Fibroblast of lung (primary cell): ENCODE results near the gene JTB. TPM values are rescaled to one million over a fixed set of nuclear protein-coding genes. Genes with fewer than 3 reads are reported as not detected.
A peak's percentile ranks its signal among the peaks of the same experiment; 100 is the strongest.

Experiments
- DNase-seq, 2 donors: peaks; one replicate each; pipeline versions ENCODE4 v3.0.0 to v3.0.0-alpha.2; 2010; ENCODE audit warnings: low read depth in 2 of 2
- H2AFZ ChIP-seq: 2 replicates; pipeline ENCODE4 v1.5.1; 2012; ENCODE audit warnings: low read length, control low read depth, inconsistent platforms
- H3K27ac ChIP-seq: 2 replicates; pipeline ENCODE4 v1.5.1; 2011; ENCODE audit warnings: low read length, control low read depth; ENCODE audit not compliant: insufficient read depth
- H3K27me3 ChIP-seq: 2 replicates; pipeline ENCODE4 v1.5.1; 2011; ENCODE audit warnings: mild to moderate bottlenecking, low read length; ENCODE audit not compliant: control insufficient read depth, insufficient read depth
- H3K36me3 ChIP-seq: 2 replicates; pipeline ENCODE4 v1.5.1; 2011; ENCODE audit warnings: low read length; ENCODE audit not compliant: control insufficient read depth, insufficient read depth
- H3K4me1 ChIP-seq: 2 replicates; pipeline ENCODE4 v1.5.1; 2011; ENCODE audit warnings: low read length; ENCODE audit not compliant: control insufficient read depth, insufficient read depth; ENCODE audit errors: extremely low read depth
- H3K4me2 ChIP-seq: 2 replicates; pipeline ENCODE4 v1.5.1; 2011; ENCODE audit warnings: low read length, control low read depth; ENCODE audit not compliant: insufficient read depth; ENCODE audit errors: extremely low read depth
- H3K4me3 ChIP-seq, 4 experiments: fragments of 200-600 bp in 1 of 4; sonication (generic) in 1 of 4; replicated peaks in 1 of 4; 2 replicates each; pipeline ENCODE4 v1.5.1; 2011 to 2016; ENCODE audit warnings: low read length in 4 of 4, low read depth in 3 of 4, mild to moderate bottlenecking in 3 of 4, control low read depth in 2 of 4, inconsistent platforms in 1 of 4, mixed read lengths in 1 of 4; ENCODE audit not compliant: insufficient read depth in 1 of 4; ENCODE audit errors: control extremely low read depth in 1 of 4
- H3K79me2 ChIP-seq: 2 replicates; pipeline ENCODE4 v1.5.1; 2012; ENCODE audit warnings: mild to moderate bottlenecking, low read length, inconsistent platforms; ENCODE audit not compliant: control insufficient read depth, insufficient read depth
- H3K9ac ChIP-seq: 2 replicates; pipeline ENCODE4 v1.5.1; 2011; ENCODE audit warnings: mild to moderate bottlenecking, low read length, control low read depth; ENCODE audit not compliant: insufficient read depth
- H3K9me3 ChIP-seq: 2 replicates; pipeline ENCODE4 v1.5.1; 2012; ENCODE audit warnings: low read depth, low read length; ENCODE audit not compliant: control insufficient read depth, insufficient read depth
- H4K20me1 ChIP-seq: 2 replicates; pipeline ENCODE4 v1.5.1; 2011; ENCODE audit warnings: low read length; ENCODE audit not compliant: control insufficient read depth, insufficient read depth; ENCODE audit errors: extremely low read depth
- CTCF ChIP-seq, 2 donors: IDR thresholded peaks in 1 of 2; conservative IDR thresholded peaks in 1 of 2; 1 replicate in 1 of 2; 2 replicates in 1 of 2; pipeline ENCODE4 v1.5.1; 2011 to 2012; ENCODE audit warnings: low read length in 2 of 2, control low read depth in 1 of 2, inconsistent platforms in 1 of 2, low read depth in 1 of 2, mild to moderate bottlenecking in 1 of 2
- EZH2 ChIP-seq: IDR thresholded peaks from 2 replicates; pipeline ENCODE4 v1.5.1; 2012; ENCODE audit warnings: low read length, control low read depth, mild to moderate bottlenecking; ENCODE audit errors: missing control alignments
- polyA plus RNA-seq, 2 donors: library from polyadenylated mRNA; depleted of rRNA in 1 of 2; stranded (reverse) in 1 of 2; unstranded in 1 of 2; fragments of >200 nt; gene quantifications; 2 replicates each; pipeline ENCODE4 v1.2.1, GENCODE V29; 2011 to 2012; ENCODE audit warnings: missing spikeins in 1 of 2
- total RNA-seq: library from RNA; depleted of rRNA; stranded (reverse); fragments of >200 nt; gene quantifications from 2 replicates; pipeline ENCODE4 v1.2.1, GENCODE V29; 2014

The JTB gene
- total and polyA plus RNA-seq, 2 donors (not counting 1 experiment from before 2014, with no cell fraction given): 98.9 to 123 TPM

- no peak overlapping the region for H3K4me2 ChIP-seq
- no peak overlapping the region for H3K27ac ChIP-seq
- no peak overlapping the region for H2AFZ ChIP-seq
- H3K4me1 ChIP-seq: peaks cover 4% of the 10 kb centered on the region
- H3K36me3 ChIP-seq: peaks cover 9% of the 10 kb centered on the region
- peaks cover 18% of the 10 kb centered on the region for H3K79me2 ChIP-seq
- TF ChIP-seq EZH2: no peak
- TF ChIP-seq CTCF (conservative IDR thresholded peaks at IDR 0.05 in 1 of 2, IDR thresholded peaks at IDR 0.05 in 1 of 2; ENCODE audit: low read depth in 1 of 2, low read length in 2 of 2): no peak
- no peaks in the 10 kb centered on the region for H3K9me3 ChIP-seq
- DNase-seq: no peak
- H4K20me1 ChIP-seq: no peaks in the 10 kb centered on the region
- H3K9ac ChIP-seq: no peak overlapping the region
- H3K27me3 ChIP-seq: no peaks in the 10 kb centered on the region
- H3K4me3 ChIP-seq: no peak overlapping the region
These were observed 18.2 kb upstream of the JTB start for GRCh38 chr1:153995640-153996039.

- TF ChIP-seq CTCF (conservative IDR thresholded peaks at IDR 0.05 in 1 of 2, IDR thresholded peaks at IDR 0.05 in 1 of 2; ENCODE audit: low read depth in 1 of 2, low read length in 2 of 2) (no peak), EZH2 (no peak)
- Histone ChIP-seq H3K79me2 (peaks cover 19% of the 10 kb centered on the region), H3K9ac (no peak overlapping the region), H4K20me1 (no peaks in the 10 kb centered on the region), H3K27ac (no peak overlapping the region), H3K27me3 (no peaks in the 10 kb centered on the region), H3K9me3 (no peaks in the 10 kb centered on the region), H3K36me3 (peaks cover 9% of the 10 kb centered on the region), H3K4me1 (peaks cover 4% of the 10 kb centered on the region), H2AFZ (no peak overlapping the region), H3K4me3 (no peak overlapping the region), H3K4me2 (no peak overlapping the region)
- DNase-seq: no peak
These were observed 17.7 kb upstream of the JTB start for GRCh38 chr1:153995202-153995601.

- H3K36me3 ChIP-seq: peaks cover 9% of the 10 kb centered on the region
- peak overlapping the region; percentile 98 for H3K4me2 ChIP-seq
- H3K4me1 ChIP-seq: peaks cover 4% of the 10 kb centered on the region
- H3K27me3 ChIP-seq: no peaks in the 10 kb centered on the region
- DNase-seq: no peak
- H3K27ac ChIP-seq: no peak overlapping the region
- H2AFZ ChIP-seq: no peak overlapping the region
- peaks cover 19% of the 10 kb centered on the region for H3K79me2 ChIP-seq
- H3K4me3 ChIP-seq: peak overlapping the region; percentile 94 to 99 (median 98)
- TF ChIP-seq EZH2 (no peak), CTCF (conservative IDR thresholded peaks at IDR 0.05 in 1 of 2, IDR thresholded peaks at IDR 0.05 in 1 of 2; ENCODE audit: low read depth in 1 of 2, low read length in 2 of 2) (no peak)
- no peaks in the 10 kb centered on the region for H3K9me3 ChIP-seq
- H4K20me1 ChIP-seq: no peaks in the 10 kb centered on the region
- no peak overlapping the region for H3K9ac ChIP-seq
These were observed 14.3 kb upstream of the JTB start for GRCh38 chr1:153991806-153992205.
